HL-60/S4 (cell line): Measurements from ENCODE around the gene TOMM40L.

Experiments used
- in situ Hi-C: fragments of 300-500 bp; cut with MboI; formaldehyde crosslinking; loops from 2 replicates; pipeline ENCODE4 v1.14.3; 2022; ENCODE audit warnings: low sequenced_read_pairs

TOMM40L gene

DNA sequence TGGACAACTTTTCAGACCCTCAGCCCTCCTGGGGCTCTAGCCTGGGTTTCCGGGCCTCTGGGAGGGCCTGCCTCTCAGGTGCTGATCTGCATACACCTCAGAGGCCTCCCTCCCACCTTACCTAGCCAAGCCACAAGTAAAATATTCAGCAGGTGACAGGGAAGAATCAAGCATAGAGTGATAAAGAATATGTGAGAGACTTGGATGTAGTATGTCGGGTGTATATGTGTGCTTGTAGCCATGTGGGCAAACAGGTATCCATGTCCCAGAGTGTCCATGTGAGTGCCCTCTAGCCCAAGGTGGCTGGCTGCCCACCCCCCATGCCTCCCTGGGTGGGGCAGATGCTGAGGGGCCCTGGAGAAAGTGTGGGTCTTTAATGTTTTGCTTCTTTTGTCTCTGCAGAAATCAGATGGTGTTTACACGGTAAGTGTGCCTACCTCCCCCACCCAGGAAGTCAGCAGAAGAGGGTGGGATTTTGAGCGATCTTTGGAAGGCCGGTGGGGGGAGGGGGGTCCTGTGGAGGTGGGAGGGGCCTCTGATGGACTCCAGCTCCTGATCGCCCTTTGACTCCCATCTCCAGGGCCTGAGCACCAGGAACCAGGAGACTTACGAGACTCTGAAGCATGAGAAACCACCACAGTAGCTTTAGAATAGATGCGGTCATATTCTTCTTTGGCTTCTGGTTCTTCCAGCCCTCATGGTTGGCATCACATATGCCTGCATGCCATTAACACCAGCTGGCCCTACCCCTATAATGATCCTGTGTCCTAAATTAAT is 7.4 kb upstream of the TOMM40L start:
- in situ Hi-C loops = no loop called here

DNA sequence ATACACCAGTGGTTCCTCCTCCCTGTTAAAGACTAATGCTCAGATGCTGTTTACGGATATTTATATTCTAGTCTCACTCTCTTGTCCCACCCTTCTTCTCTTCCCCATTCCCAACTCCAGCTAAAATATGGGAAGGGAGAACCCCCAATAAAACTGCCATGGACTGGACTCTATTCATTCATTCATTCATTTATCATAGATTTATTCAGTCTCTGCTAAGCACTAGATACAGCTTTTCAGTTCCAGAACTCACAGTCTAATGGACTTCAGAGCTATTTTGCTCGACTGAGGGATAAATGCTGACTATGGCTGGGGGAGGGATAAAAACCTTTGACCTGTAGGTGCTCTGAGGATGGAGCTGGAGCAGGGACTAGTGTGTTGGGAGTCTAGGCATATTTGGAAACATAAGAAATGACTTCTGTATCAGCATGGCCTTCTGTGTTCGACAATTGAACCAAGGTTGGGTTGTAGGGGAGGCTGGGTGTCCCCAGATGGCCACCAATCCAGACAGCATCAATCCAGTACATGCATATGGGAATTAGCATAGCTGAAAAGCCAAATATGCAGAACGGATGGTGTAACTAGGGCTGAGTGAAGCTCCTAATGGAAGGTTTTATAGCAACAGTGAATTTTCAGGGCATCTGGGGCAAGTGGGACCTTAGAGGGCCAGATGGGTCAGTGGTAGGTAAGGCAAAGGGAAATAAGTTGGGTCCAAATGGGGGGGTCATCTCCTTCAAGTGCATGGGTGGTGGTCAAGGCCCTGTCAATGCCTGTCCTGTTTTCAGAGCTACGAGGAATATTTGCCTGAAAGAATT is 6.6 kb upstream of the TOMM40L start:
- in situ Hi-C loops = no loop called here

DNA sequence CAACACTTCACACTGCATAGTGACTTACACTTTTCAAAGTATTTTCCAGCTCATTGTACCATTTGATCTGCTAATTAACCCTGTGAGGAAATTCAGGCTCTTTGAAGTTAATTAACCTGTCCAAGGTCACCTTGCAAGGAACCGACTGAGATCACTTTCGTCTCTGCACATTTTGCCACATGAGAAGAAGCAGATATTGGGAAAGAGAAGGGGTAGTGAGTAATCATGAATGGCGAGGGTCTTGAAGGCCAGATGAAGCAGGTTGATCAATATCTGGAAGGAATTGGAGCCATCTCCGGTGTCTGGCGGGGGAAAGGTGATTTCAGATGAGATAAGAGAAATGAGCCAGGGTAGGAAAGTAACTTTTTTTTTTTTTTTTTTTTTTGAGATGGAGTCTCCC is 5.9 kb upstream of the TOMM40L start:
- in situ Hi-C loops = no loop called here

DNA sequence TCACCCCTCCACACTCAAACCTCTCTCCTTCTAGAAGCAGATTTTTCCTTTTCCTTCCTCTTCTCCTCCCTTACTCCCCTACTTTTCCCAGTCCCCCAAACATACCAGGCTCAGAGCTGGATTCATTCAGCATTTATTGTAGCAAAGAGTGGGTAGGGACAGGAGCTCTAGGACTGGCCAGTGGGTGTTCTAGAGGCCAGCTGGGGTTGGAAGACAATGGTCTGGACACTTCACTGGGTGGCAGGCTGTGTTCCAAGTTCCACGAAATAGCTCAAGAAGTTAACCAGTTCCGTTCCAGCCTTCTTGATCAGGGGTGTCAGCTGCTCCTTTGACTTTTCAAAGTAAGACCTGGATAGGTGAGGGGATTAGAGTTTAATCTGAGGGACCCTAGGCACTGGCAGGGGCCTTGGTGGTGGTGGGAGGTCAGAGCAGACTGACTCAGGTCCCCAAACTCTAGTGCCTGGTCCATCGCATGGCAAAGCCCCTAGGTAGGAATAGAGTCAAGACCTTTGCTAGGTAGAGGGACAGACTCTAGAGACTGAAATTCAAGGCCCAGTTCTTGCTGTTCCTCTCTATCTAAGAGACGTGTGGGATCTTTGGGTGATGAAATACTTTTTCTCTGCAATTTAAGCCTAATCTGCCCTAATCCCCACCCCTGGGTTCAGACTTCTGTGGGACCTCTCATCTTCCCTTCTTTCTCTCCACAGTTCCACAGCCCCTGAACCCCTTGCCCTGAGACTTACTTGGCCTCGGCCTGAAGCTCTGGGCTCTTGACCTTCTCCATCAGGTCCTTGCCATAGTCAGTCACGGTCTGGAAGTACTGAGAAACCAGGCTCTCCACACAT is 3.5 kb upstream of the TOMM40L start:
- in situ Hi-C loops = no loop called here

DNA sequence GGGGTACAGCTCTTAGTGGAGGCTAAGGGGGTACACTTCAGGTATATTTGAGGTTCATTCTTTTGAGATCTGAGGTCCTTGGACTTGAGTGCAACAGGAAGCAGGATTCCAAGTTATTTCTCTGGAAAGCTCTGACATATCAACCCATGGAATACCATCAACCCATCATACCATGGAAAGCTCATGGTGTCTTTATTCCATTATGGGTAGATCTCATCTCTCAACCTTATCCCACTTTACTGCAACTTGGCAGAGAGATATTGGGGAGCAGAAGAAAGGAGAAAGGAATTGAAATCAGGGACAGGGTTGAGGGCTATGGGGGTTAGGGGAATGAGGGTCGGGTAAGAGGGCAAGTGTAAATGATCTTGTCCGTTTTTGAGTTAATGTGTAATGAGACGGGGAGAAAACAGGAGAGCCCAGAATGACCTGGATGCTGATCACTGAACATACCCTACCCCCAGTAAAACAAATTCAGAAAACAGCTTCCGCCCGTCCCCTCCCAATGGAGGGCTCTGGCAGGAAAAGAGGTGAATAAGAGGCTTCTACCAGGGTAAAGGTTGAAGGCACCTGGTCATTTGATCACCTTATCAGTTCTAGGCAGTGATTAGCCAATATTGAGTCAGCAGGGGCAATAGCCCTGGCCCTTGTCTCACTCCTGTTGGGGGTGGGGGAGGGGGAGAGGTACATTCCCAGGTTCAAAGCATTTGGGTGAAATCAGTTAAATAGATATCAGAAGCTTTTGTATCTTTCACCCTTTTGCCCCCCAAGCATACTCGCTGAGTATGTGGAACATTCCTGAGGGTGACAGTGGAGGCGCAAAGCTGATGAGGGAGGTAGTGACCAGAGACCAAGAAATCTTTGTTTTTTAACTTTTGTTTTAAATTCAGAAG is 1.8 kb upstream of the TOMM40L start:
- in situ Hi-C loops = no loop called here

DNA sequence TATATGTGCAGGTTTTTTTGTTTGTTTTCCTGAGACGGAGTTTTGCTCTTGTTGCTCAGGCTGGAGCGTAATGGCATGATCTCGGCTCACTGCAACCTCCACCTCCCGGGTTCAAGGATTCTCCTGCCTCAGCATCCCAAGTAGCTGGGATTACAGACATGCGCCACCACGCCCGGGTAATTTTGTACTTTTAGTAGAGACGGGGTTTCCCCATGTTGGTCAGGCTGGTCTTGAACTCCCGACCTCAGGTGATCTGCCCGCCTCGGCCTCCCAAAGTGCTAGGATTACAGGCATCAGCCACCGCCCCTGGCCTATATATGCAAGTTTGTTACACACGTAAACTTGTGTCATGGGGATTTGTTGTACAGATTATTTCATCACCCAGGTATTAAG is 1.2 kb upstream of the TOMM40L start:
- in situ Hi-C loops = loop anchor here (5.0 kb wide), 1 partner anchor 68 kb away; no protein-coding TSS in a partner anchor

DNA sequence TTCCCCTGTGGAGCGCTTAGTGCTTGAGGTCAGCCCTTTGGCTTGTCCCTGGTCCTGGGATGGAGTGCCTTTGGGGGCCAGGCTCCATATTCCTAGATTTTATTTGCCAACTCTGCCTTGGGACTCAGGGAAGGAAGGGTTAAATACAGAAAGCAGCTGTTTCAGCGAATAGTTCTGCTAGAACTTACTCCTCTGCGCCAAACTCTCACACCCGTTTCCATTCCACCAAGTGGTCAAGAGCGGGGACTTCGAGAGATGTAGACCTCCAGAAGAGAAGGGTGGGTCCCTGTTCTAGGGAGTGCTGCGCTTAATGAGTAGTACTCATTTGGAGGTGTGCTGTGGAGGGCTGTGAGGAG is 704 bp upstream of the TOMM40L start:
- in situ Hi-C loops = loop anchor here (5.0 kb wide), 1 partner anchor 67 kb away; no protein-coding TSS in a partner anchor

DNA sequence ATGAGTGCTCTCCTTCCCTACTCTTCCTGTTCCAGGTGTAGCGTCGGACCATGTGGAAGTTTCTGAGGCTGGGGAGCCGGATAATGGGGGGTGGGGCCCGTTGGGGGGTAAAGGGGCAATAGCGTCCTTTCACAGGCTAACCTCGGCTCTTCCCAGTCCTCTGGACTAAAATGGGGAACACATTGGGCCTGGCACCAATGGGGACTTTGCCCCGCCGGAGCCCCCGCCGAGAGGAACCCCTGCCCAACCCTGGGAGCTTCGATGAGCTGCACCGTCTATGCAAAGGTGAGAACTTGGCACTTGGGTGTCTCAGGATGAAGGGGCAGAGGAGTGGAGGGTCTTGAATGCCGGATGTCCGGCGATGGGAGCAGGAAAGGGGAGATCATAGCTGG is 456 bp downstream of the TOMM40L start:
- in situ Hi-C loops = loop anchor here (5.0 kb wide), 1 partner anchor 66 kb away; no protein-coding TSS in a partner anchor

DNA sequence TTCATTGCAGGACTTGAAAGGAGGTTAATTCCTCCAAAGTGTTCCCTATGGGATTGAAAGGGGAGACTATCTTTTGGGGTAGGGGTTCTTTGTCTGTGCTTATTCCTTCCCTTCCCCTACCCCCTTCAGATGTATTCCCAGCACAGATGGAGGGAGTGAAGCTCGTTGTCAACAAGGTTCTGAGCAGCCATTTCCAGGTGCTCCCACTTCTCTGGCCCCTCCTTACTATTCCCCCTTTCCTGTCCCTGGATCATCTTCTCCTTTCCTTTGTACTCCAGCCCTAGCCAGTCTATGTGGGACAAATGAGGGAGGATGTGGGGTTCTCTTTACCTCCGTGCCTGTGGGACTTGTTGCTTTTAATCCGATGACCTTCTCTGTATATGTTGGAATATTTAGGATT is 899 bp downstream of the TOMM40L start:
- in situ Hi-C loops = loop anchor here (5.0 kb wide), 1 partner anchor 66 kb away; no protein-coding TSS in a partner anchor

DNA sequence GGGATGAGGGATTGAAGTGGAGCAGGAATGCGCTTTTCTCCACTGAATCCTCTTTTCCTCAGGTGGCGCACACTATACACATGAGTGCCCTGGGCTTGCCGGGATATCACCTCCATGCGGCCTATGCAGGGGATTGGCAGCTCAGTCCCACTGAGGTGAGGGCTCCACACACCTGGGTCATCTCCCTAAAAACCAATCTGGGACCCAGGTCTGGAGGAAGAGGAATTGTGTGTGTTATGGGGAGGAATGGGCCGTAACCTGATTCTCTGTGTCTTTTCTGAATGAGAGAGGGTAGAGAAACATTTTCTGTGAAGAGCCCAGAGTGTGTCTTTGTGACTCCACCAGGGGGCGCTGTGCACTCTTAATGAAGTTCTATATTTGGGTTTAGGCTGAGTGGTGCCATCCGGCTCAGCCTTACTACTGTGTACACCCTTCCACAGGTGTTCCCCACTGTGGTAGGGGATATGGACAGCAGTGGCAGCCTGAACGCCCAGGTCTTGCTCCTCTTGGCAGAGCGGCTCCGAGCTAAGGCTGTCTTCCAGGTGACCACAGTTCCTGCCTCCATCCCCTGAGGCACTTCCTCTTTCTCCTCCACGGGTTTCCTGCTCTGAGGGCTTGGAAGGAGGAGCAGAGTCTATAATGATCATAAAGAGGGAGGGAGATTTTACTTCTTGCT is 1.5 kb downstream of the TOMM40L start:
- in situ Hi-C loops = loop anchor here (5.0 kb wide), 1 partner anchor 65 kb away; no protein-coding TSS in a partner anchor

DNA sequence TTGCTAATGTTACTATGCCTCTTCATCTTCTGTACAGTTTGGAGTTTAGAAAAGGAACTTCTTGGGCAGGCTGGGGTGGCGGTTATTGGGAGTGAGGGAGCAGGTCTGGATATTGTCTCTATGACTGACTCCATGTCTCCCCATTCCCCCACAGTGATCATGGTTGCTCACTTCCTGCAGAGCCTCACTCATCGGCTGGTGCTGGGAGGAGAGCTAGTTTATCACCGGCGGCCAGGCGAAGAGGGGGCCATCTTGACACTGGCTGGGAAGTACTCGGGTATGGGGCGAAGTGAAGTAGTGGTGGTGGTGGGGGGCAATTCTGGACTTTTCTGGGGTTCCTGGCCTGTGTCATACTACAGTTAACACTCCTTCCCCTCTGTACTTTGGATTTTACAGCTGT is 2.2 kb downstream of the TOMM40L start:
- in situ Hi-C loops = loop anchor here (5.0 kb wide), 1 partner anchor 64 kb away; no protein-coding TSS in a partner anchor

DNA sequence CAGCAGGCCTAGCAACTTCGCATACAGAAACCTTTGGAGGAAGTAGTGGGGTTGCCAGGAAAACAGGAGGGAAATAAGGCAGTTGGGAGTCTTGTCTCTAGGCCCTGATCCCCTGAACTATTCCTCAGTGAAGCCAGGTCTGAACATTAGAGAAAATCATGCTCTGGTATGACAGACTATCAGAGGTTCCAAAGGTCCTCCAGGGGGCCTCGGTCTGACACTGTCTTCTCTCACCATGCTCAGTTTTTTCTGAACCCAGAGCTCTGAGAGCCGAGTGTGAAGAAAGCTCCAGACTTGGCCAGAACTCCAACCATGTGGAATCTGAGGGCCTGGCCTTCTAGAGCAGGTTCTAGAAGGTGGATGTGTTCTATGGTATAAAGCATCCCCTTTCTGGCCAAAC is 4.0 kb downstream of the TOMM40L start:
- in situ Hi-C loops = loop anchor here (5.0 kb wide), 1 partner anchor 62 kb away; no protein-coding TSS in a partner anchor

DNA sequence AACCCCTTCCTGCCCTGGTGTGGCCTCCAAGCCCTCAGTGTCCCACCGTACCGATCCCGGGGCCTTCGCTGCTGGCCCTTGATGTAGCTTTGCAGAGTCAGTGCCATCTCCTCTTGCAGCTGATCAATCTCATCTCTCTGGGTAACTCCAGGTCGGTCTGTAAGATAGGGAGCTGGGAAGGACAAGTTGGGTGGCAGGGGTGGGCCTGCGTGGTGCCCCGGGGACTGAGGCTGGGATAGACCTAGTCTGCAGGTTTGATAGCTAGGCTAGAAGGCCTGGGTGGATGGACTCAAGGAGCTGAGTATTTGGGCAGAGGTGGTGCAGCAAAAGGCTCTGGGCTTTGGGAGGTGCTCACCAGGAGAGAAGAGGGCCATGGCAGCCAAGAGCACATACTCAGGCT is 4.9 kb downstream of the TOMM40L start:
- in situ Hi-C loops = no loop called here

DNA sequence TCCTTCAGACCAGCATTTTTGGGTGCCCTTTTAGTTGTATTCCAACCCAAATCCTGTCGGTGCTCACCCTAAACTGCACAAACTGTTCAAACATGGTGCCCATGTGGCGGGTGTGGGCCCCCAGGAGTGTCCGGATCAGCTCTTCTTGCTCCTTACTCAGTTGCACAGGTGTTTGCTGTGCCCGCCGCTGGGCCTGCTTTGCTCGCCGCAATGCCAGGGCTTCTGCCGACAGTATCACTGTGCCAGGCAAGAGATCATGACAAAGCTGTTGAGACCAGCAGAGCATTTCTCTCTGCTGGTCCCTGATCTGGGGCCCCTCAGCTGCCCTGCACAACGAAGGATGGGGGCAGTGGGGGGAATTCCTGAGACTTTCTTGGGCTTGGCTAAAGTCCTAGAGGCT is 7.2 kb downstream of the TOMM40L start:
- in situ Hi-C loops = no loop called here

DNA sequence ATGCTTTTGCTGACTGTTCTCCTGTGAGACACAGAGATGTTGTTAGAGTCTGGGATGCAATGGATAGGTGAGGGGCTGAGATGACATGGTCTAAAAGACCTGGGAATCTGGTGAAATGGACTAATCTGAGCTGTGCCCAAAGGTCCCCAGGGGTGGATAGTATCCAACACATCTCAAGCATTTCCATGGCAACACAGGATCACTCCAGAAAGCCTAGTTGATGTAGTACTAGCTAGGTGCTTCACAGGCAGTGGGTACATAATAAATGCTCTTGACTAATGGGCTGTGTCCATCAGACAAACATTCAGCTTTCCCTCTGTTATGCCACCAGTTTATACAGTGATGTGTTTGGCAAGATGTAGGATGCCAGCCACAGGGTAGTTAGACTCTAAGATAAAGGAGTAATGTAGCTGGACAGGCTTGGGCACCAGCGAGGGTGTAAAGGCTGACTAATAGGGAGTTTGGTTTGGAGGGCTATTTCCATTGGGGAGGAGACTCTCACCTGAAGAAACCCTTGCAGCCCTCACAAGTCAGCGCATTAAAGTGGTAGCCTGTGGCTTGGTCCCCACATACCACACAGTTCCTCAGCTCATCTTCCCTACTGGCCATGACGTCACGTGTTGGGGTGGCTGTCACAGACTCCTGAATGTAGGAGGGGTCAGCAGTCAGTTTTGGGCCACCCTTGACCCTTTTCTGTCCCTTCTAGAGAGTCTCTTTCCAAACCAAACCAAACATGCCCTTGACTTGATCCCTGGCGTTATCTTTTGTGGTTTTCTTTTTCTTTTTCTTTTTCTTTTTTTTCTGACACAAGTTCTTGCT is 10.3 kb downstream of the TOMM40L start:
- in situ Hi-C loops = no loop called here

DNA sequence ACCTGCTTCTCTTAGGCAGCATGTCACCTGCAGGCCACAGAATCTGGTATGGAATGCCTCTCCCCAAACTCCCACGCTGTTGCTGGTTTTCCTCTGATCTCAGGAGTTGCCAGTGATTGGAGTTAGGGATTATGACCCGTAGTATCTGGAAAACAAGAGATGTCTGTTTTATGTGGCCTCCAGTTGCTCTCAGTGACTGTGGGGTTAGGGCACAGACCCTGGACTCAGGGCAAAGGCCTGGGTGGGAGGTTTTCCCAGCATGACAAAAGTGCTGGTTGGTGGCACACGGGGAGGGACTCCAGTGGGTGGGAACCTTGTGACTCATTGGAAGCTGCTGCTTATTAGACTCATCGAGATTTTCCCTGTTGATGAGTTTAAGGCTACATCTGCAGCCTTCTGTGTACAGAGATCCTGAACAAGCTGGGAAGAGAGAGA is 12.2 kb downstream of the TOMM40L start, which contains the start of gene NR1I3:
TSS of gene NR1I3 (minus strand) at position 165 of the 435 bp plus-strand sequence. CDS start 1,638 bp downstream, outside the sequence.
- in situ Hi-C loops = no loop called here

DNA sequence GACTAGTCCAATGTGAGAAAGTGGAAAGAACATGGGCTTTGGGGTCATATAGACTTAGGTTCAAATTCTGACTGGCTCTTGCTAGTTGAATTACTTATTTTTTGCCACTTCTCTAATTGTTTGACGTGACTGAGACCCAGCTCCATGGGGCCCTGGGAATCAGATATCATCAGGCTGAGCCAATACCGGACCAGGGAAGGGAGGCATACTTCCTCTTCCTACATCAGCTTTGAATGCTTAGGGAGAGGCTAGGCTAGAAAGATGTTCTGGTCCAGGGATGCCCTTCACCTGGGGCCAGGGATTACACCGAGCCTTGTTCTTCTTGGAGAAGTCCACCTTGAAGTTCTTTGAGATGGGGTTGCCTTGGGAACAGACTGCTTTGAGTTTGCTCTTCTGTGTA is 15.8 kb downstream of the TOMM40L start:
- in situ Hi-C loops = no loop called here

DNA sequence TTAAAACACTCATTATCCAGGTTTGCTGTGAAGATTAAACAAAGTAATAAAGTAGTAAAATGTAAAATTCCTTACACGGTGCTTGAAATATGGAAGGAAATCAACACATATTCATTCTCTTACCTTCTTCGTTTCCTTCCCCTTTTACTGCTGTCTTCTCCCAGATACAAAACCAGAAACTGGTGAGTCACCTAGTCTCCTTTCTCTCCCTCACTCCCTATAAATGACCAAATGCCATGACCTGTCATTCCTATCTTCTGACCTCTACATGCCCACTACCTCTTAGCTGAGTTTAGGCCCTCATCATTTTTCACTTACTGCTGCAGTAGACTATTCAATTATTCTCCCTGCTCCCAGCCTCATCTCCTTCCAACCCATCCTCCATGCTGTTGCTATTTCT is 16.5 kb downstream of the TOMM40L start:
- in situ Hi-C loops = no loop called here
